HL-60/S4 treated with phorbol 12-myristate 13-acetate at 8.2 ng/mL for 4 days and 3 days (cell line): Measurements from ENCODE around the gene RETNLB.

Source experiments
- in situ Hi-C: fragments of 300-500 bp; cut with MboI; formaldehyde crosslinking; loops from 2 replicates; pipeline ENCODE4 v1.15.0; 2022; ENCODE audit warnings: low sequenced_read_pairs

Gene RETNLB

GRCh38 chr3:108757404-108757982 is at the start of gene RETNLB:
RETNLB (minus strand) TSS chr3:108757410; CDS start chr3:108757185, 225 bp downstream.
- in situ Hi-C loops = no loop called here

- in situ Hi-C loops = no loop called here
These were observed 49.1 kb upstream of the RETNLB start for GRCh38 chr3:108806316-108806715.

- in situ Hi-C loops = no loop called here
These were observed 47.8 kb upstream of the RETNLB start for GRCh38 chr3:108804966-108805365.

GRCh38 chr3:108804437-108804836 is 47.2 kb upstream of the RETNLB start:
- in situ Hi-C loops = no loop called here

GRCh38 chr3:108791473-108791872 is 34.3 kb upstream of the RETNLB start:
- in situ Hi-C loops = no loop called here

- in situ Hi-C loops = no loop called here
These were observed 23.0 kb upstream of the RETNLB start for GRCh38 chr3:108780235-108780634.

- in situ Hi-C loops = no loop called here
These were observed 22.3 kb upstream of the RETNLB start for GRCh38 chr3:108779496-108779895.

- in situ Hi-C loops = no loop called here
These were observed 18.4 kb upstream of the RETNLB start for GRCh38 chr3:108775649-108776048.

GRCh38 chr3:108767253-108767652 is 10.0 kb upstream of the RETNLB start:
- in situ Hi-C loops = no loop called here

GRCh38 chr3:108755686-108756085 is 1.5 kb downstream of the RETNLB start:
- in situ Hi-C loops = no loop called here

GRCh38 chr3:108744762-108745161 is 12.4 kb downstream of the RETNLB start:
- in situ Hi-C loops = no loop called here

GRCh38 chr3:108742929-108743328 is 14.3 kb downstream of the RETNLB start:
- in situ Hi-C loops = no loop called here

- in situ Hi-C loops = no loop called here
These were observed 20.4 kb downstream of the RETNLB start for GRCh38 chr3:108736821-108737220.

- in situ Hi-C loops = no loop called here
These were observed 28.3 kb downstream of the RETNLB start for GRCh38 chr3:108728934-108729333.

GRCh38 chr3:108728105-108728504 is 29.1 kb downstream of the RETNLB start:
- in situ Hi-C loops = no loop called here

- in situ Hi-C loops = no loop called here
These were observed 33.1 kb downstream of the RETNLB start for GRCh38 chr3:108724101-108724500.

GRCh38 chr3:108722724-108723123 is 34.5 kb downstream of the RETNLB start:
- in situ Hi-C loops = no loop called here

- in situ Hi-C loops = no loop called here
These were observed 37.9 kb downstream of the RETNLB start for GRCh38 chr3:108719178-108719806.

- in situ Hi-C loops = no loop called here
These were observed 38.8 kb downstream of the RETNLB start for GRCh38 chr3:108718454-108718853.

GRCh38 chr3:108713816-108714215 is 43.4 kb downstream of the RETNLB start:
- in situ Hi-C loops = no loop called here

GRCh38 chr3:108713009-108713516 is 44.1 kb downstream of the RETNLB start:
- in situ Hi-C loops = no loop called here
